CD4-positive, CD25-positive, alpha-beta regulatory T cell (primary cell): ENCODE measurements around the gene XAB2. TPM values are rescaled to one million over a fixed set of nuclear protein-coding genes. Genes with fewer than 3 reads are reported as not detected.
A peak's percentile ranks its signal among the peaks of the same experiment; 100 is the strongest.

ENCODE experiments used
- ATAC-seq, 2 donors: fragments of 150-1000 bp; cut with Tn5 transposase; one replicate each; pipeline ENCODE4 v1.10.0; 2021; ENCODE audit warnings: low read depth in 2 of 2, moderate number of reproducible peaks in 2 of 2, moderate library complexity in 1 of 2
- DNase-seq, 3 donors: peaks; one replicate each; pipeline versions ENCODE4 v3.0.0 to v3.0.0-alpha.2; 2012 to 2022; ENCODE audit warnings: mixed read lengths in 1 of 3
- H3K27ac ChIP-seq: one replicate; pipeline ENCODE4 v1.7.0; 2013; ENCODE audit warnings: mild to moderate bottlenecking, low read length; ENCODE audit not compliant: insufficient read depth, poor library complexity, severe bottlenecking
- H3K27me3 ChIP-seq: one replicate; pipeline ENCODE4 v1.7.0; 2013; ENCODE audit warnings: low read length; ENCODE audit not compliant: control insufficient read depth, insufficient read depth
- H3K36me3 ChIP-seq: one replicate; pipeline ENCODE4 v1.7.0; 2013; ENCODE audit warnings: mild to moderate bottlenecking, low read length, moderate library complexity; ENCODE audit not compliant: control insufficient read depth, insufficient read depth
- H3K4me1 ChIP-seq: 2 replicates; pipeline ENCODE4 v1.7.0; 2013; ENCODE audit warnings: mild to moderate bottlenecking, low read length; ENCODE audit not compliant: insufficient read depth, control insufficient read depth, poor library complexity, severe bottlenecking
- H3K4me3 ChIP-seq: one replicate; pipeline ENCODE4 v1.7.0; 2013; ENCODE audit warnings: low read depth, mild to moderate bottlenecking, low read length, moderate library complexity
- H3K9me3 ChIP-seq, 2 experiments: 1 replicate in 1 of 2; 2 replicates in 1 of 2; pipeline ENCODE4 v1.7.0; 2013; ENCODE audit warnings: low read length in 2 of 2, mild to moderate bottlenecking in 1 of 2, moderate library complexity in 1 of 2; ENCODE audit not compliant: control insufficient read depth in 2 of 2
- H3K27ac Mint-ChIP-seq, 3 donors: one replicate each; pipeline ENCODE4 v1.8.0; 2020 to 2022; ENCODE audit warnings: mild to moderate bottlenecking in 3 of 3, mixed read lengths in 3 of 3, moderate library complexity in 2 of 3
- H3K27me3 Mint-ChIP-seq: one replicate; pipeline ENCODE4 v1.8.0; 2022; ENCODE audit warnings: mild to moderate bottlenecking, mixed read lengths
- H3K36me3 Mint-ChIP-seq: one replicate; pipeline ENCODE4 v1.8.0; 2020; ENCODE audit warnings: mixed read lengths
- H3K4me1 Mint-ChIP-seq, 4 donors: one replicate each; pipeline ENCODE4 v1.8.0; 2020 to 2022; ENCODE audit warnings: mixed read lengths in 4 of 4, mild to moderate bottlenecking in 1 of 4
- H3K4me3 Mint-ChIP-seq, 4 donors: one replicate each; pipeline ENCODE4 v1.8.0; 2020 to 2022; ENCODE audit warnings: mild to moderate bottlenecking in 4 of 4, mixed read lengths in 4 of 4, moderate library complexity in 3 of 4
- H3K9me3 Mint-ChIP-seq, 7 donors: one replicate each; pipeline ENCODE4 v1.8.0; 2020 to 2022; ENCODE audit warnings: mixed read lengths in 7 of 7, mild to moderate bottlenecking in 3 of 7, moderate library complexity in 2 of 7
- polyA plus RNA-seq, 4 donors: library from polyadenylated mRNA; unstranded; fragments of 300-500 nt; fragmentation: Illumina TruSeq; gene quantifications; one replicate each; pipeline ENCODE4 v1.2.3, GENCODE V29; 2021
- total RNA-seq: library from RNA; stranded (reverse); gene quantifications from one replicate; pipeline ENCODE4 v1.2.3, GENCODE V29; 2022

Gene XAB2
- total and polyA plus RNA-seq, 5 donors from 2014 or later = 7.7 to 62.5 (median 10.2) TPM

DNA sequence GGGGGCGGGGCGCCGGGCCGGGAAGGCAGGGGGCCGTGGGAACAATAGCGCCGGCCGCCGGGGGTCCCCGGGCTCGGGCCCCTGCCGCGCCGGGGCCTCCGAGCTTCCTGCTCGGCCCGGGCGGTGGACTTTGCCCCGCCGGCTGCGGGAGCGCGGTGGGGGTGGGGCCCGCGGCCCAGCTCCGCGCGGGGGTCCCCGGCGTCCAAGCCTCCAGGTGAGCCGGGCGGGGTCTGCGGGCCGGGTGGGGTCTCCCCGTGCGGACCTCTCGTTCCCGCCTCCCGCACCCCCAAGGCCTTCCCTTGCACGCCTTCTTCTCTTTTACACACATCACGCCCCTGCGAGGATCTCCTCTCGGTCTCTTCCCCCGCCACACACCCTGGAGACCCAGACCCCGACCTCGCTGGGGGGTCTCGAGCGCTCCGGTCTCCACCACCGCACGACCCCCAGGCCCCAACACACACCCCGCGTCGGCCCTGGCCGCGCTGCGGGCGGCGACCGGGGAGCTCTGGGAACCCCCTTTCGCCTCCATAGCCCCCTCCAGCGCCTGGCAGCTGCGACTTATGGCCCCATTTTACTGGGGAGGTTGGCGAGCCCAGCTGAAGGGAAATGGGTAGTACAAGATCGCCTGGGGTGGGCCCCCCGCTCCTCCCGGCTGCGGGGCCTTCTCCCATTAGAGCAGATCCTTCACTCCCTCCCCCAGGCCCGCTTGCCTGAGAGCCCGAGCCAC, 33.0 kb downstream of the XAB2 start:
- Histone ChIP-seq H3K4me1 (peaks cover 7% of the 10 kb centered on the region), H3K27me3 (peaks cover 8% of the 10 kb centered on the region), H3K27ac (no peak overlapping the region), H3K36me3 (no peaks in the 10 kb centered on the region), H3K9me3 (no peaks in the 10 kb centered on the region), H3K4me3 (no peak overlapping the region)
- ATAC-seq (no peak), DNase-seq (no peak)
- peaks cover 0 to 4% (median 0%) of the 10 kb centered on the region in 7 donors for H3K9me3 Mint-ChIP-seq
- peak overlapping the region in 2 of 4 donors; percentile 47 to 50 for H3K4me3 Mint-ChIP-seq
- H3K36me3 Mint-ChIP-seq = no peaks in the 10 kb centered on the region
- H3K4me1 Mint-ChIP-seq = peaks cover 0 to 11% (median 4%) of the 10 kb centered on the region in 4 donors
- no peak overlapping the region for H3K27ac Mint-ChIP-seq
- peaks cover 49% of the 10 kb centered on the region for H3K27me3 Mint-ChIP-seq

DNA sequence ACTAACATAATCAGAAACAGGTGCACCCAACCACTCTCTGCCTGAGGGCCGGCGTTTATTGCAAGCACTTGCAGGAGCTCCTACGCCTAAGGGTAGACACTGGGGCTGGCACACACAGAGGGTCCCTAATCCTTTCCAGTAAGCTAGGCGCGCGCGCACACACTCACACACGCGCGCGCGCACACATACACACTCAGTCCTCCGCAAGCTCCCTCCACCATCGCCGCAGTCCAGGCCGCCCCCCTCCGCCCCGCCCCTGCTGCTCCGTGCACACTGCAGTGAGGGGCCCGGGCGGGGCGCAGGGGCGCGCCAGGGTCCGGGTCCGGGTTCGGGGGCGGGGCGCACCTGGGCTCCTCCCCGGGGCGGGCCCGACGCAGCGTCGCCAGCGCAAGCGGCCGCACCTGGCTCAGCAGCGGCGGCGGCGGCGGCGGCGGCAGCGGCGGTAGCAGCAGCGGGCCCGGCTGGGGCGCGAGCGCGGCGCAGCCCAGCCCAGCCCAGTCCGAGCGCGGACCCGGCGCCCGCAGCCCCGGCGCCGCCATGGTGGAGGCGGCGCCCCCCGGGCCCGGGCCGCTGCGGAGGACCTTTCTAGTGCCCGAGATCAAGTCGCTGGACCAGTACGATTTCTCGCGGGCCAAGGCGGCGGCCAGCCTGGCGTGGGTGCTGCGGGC, 33.7 kb downstream of the XAB2 start, which contains the start of gene CAMSAP3:
Gene CAMSAP3, plus strand, starts transcription at position 398 of the 668 bp plus-strand sequence. Its CDS starts 140 bp downstream, at position 538.
- H3K27me3 ChIP-seq = peaks cover 8% of the 10 kb centered on the region
- ATAC-seq (peak; percentile 63), DNase-seq (peak in 2 of 3 donors; percentile 8 to 43)
- H3K9me3 Mint-ChIP-seq = peaks cover 0 to 2% (median 0%) of the 10 kb centered on the region in 7 donors
- no peak within 1 kb of the TSS for H3K27ac ChIP-seq
- no peak within 1 kb of the TSS for H3K4me3 ChIP-seq
- H3K4me3 Mint-ChIP-seq = peak within 1 kb of the TSS in 3 of 4 donors; percentile 12 to 91 (median 71)
- H3K4me1 Mint-ChIP-seq = peaks cover 0 to 11% (median 4%) of the 10 kb centered on the region in 4 donors
- H3K4me1 ChIP-seq = peaks cover 7% of the 10 kb centered on the region
- H3K36me3 ChIP-seq = no peaks in the 10 kb centered on the region
- H3K27ac Mint-ChIP-seq = no peak within 1 kb of the TSS
- no peaks in the 10 kb centered on the region for H3K9me3 ChIP-seq
- no peaks in the 10 kb centered on the region for H3K36me3 Mint-ChIP-seq
- H3K27me3 Mint-ChIP-seq = peaks cover 49% of the 10 kb centered on the region

DNA sequence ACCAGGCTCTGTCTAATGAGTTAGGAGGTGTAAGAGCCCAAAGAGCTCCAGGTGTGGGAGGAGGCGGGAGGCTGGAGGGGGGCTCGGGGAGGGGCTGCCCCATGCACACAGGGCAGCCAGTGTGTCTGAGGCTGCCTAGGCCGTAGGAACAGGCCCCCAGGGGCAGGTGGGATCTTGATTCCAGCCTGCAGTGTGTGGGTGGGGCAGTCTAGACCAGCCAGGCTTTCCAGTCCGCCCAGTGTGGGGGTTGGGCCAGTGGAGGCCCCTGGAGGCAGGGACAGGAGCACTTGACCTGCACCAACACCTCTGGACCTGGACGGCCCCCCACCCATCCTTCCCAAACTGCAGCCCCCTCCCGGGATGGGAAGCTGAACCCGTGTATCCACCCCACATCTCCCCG, 39.1 kb downstream of the XAB2 start:
- no peak for DNase-seq
- Histone ChIP-seq H3K4me1 (no peaks in the 10 kb centered on the region), H3K4me3 (no peak overlapping the region), H3K36me3 (no peaks in the 10 kb centered on the region), H3K27me3 (no peaks in the 10 kb centered on the region), H3K9me3 (no peaks in the 10 kb centered on the region), H3K27ac (no peak overlapping the region)
- Mint-ChIP-seq H3K27me3 (peaks cover 23% of the 10 kb centered on the region), H3K9me3 (peaks cover 0 to 2% (median 0%) of the 10 kb centered on the region in 7 donors), H3K4me1 (peaks cover 0 to 4% (median 2%) of the 10 kb centered on the region in 4 donors), H3K36me3 (no peaks in the 10 kb centered on the region), H3K4me3 (no peak overlapping the region), H3K27ac (no peak overlapping the region)
- ATAC-seq = no peak

DNA sequence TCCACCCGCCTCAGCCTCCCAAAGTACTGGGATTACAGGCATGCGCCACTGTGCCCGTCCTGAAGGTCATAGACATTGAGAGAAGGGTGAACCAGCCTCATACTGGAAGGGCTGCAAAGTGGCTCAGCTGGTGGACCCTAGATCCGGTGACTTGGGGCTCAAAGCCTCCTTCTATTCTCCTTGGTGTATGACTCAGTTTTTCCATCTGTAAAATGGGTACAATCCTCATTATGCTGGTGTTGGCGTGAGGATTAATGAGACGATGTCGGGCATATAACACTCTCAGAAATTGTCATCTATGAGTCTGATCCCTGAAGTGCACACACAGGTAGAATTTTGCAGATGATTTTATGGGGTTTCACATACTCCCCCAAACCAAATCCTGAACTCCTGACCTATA, 39.5 kb downstream of the XAB2 start:
- Histone ChIP-seq H3K4me1 (no peaks in the 10 kb centered on the region), H3K27me3 (no peaks in the 10 kb centered on the region), H3K27ac (no peak overlapping the region), H3K9me3 (no peaks in the 10 kb centered on the region), H3K4me3 (no peak overlapping the region), H3K36me3 (no peaks in the 10 kb centered on the region)
- H3K4me3 Mint-ChIP-seq = no peak overlapping the region
- peaks cover 0 to 2% (median 0%) of the 10 kb centered on the region in 7 donors for H3K9me3 Mint-ChIP-seq
- no peaks in the 10 kb centered on the region for H3K4me1 Mint-ChIP-seq
- no peak overlapping the region for H3K27ac Mint-ChIP-seq
- no peak for DNase-seq
- no peaks in the 10 kb centered on the region for H3K36me3 Mint-ChIP-seq
- no peak for ATAC-seq
- H3K27me3 Mint-ChIP-seq = peaks cover 19% of the 10 kb centered on the region

DNA sequence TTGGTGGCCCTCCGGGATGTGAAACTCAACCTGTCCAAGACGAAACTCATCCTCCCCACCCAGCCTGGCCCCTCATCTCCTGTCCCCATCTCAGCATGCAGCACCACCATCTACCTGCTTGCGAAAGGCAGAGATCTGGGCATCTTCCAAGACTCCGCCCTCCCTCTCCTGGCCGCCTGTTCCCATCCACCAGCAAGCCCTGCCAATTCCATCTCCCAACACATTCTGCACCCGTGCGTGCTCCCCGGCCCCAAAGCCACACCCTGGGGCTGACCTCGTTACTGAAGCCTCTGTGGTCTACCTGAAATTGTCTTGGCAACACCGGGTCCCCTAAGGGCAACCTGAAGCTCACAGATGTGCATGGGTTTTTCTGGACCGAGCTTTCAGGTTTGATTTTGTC, 46.9 kb downstream of the XAB2 start:
- H3K9me3 Mint-ChIP-seq = no peaks in the 10 kb centered on the region
- H3K27ac Mint-ChIP-seq = no peak overlapping the region
- no peak overlapping the region for H3K4me3 ChIP-seq
- no peaks in the 10 kb centered on the region for H3K4me1 Mint-ChIP-seq
- H3K9me3 ChIP-seq = no peaks in the 10 kb centered on the region
- DNase-seq (no peak), ATAC-seq (no peak)
- no peak overlapping the region for H3K4me3 Mint-ChIP-seq
- H3K27ac ChIP-seq = no peak overlapping the region
- H3K4me1 ChIP-seq = no peaks in the 10 kb centered on the region
- no peaks in the 10 kb centered on the region for H3K36me3 ChIP-seq
- H3K36me3 Mint-ChIP-seq = no peaks in the 10 kb centered on the region
- peaks cover 19% of the 10 kb centered on the region for H3K27me3 Mint-ChIP-seq
- no peaks in the 10 kb centered on the region for H3K27me3 ChIP-seq

DNA sequence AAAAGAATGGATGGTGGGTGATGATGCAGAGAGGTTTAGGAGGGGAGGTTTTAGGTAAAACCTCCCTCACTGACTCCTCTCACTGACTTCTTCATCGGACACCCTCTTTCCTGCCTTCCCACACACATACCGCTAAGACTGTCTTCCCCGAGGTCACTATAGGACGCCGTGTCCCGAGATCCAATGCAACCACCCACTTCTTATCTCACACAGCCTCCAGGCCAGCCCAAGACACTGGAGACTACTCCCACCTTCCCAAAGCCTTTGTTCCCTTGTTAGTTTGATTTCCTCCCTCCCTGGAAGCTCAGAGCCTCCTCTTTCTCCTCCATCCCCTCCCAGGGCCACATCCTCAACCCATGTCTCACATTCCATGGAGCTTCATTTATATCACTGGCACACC, 50.2 kb downstream of the XAB2 start:
- H3K27ac ChIP-seq = no peak overlapping the region
- H3K4me3 ChIP-seq = no peak overlapping the region
- Mint-ChIP-seq H3K9me3 (no peaks in the 10 kb centered on the region), H3K4me3 (no peak overlapping the region), H3K36me3 (no peaks in the 10 kb centered on the region), H3K27ac (no peak overlapping the region), H3K27me3 (peaks cover 19% of the 10 kb centered on the region), H3K4me1 (no peaks in the 10 kb centered on the region)
- no peaks in the 10 kb centered on the region for H3K27me3 ChIP-seq
- DNase-seq (no peak), ATAC-seq (no peak)
- H3K4me1 ChIP-seq = no peaks in the 10 kb centered on the region
- H3K36me3 ChIP-seq = no peaks in the 10 kb centered on the region
- no peaks in the 10 kb centered on the region for H3K9me3 ChIP-seq

DNA sequence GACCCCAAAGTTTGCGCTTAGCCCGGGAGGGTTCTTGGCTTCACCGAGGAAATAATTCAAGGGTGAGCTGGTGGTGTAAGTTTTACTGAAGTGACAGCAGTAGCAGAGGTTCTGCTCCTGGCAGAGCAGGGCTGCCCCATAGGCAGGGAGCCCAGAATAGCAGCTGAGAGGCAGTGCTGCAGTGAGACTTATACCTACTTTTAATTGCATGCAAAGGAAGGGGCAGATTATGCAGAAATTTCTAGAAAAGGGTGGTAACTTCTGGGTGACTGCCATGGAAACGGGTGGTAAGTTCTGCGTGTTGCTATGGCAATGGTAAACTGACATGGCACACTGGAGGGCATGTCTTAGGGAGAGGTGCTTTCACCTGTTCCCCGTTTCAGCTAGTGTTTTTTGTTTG, 51.2 kb downstream of the XAB2 start:
- H3K4me3 ChIP-seq = no peak overlapping the region
- no peak overlapping the region for H3K27ac Mint-ChIP-seq
- no peak overlapping the region for H3K4me3 Mint-ChIP-seq
- H3K27me3 ChIP-seq = no peaks in the 10 kb centered on the region
- no peaks in the 10 kb centered on the region for H3K4me1 Mint-ChIP-seq
- H3K9me3 ChIP-seq = no peaks in the 10 kb centered on the region
- H3K4me1 ChIP-seq = no peaks in the 10 kb centered on the region
- no peaks in the 10 kb centered on the region for H3K36me3 Mint-ChIP-seq
- no peaks in the 10 kb centered on the region for H3K9me3 Mint-ChIP-seq
- H3K27me3 Mint-ChIP-seq = peaks cover 19% of the 10 kb centered on the region
- DNase-seq (no peak), ATAC-seq (peak in 1 of 2 donors; percentile 14)
- H3K36me3 ChIP-seq = no peaks in the 10 kb centered on the region
- no peak overlapping the region for H3K27ac ChIP-seq
